Hematopoietic multipotent progenitor cell treated with erythropoietin and hydrocortisone succinate and interleukin-3 and kit ligand, for 15 days (in vitro differentiated cells): Measurements from ENCODE around the gene GPR45.

ENCODE experiments used
- DNase-seq: peaks from one replicate; pipeline ENCODE4 v3.0.0-alpha.2; 2015; ENCODE audit warnings: low spot score

GPR45 gene

GRCh38 chr2:105254531-105255210 is 13.1 kb downstream of the GPR45 start:
- no peak for DNase-seq

DNA sequence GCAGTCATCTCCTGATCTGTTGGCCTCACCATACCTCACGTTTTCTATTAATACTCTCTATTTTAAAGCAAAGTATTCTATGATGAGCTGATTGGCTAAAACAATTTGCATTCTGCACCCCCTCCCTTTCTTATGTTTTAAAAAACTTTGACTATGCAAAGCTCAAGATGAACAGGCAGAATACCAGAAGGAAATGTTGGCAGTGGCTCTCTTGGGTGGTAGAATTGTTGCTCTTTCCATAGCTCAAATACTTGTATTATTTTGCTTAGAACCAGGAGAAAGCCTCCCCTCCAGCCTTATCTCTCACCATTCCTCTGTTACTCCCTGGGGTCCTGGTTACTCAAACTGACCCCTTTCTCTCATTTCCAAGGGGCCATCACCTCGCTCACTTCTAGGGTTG is 14.4 kb downstream of the GPR45 start:
- no peak for DNase-seq

DNA sequence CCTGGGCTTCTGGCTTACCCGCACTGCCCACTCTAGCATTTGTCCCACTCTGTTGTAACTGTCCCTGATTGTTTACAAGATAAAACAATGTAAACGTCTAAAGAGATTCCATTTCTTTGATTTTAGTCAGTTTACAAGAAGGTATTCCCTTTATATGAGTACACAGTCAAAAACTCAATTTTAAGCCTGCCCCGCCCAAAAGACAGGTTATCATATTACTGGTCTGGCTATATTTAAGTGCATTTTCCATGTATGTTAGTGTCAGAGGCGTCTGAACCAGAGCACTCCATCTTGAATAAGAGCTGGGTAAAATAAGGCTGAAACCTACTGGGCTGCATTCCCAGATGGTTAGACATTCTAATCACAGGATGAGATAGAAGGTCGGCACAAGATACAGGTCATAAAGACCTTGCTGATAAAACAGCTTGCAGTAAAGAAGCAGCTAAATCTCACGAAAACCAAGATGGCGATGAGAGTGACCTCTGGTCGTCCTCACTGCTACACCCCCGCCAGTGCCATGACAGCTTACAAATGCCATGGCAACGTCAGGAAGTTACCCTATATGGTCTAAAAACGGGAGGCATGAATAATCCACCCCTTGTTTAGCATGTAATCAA is 15.0 kb downstream of the GPR45 start:
- DNase-seq = no peak

DNA sequence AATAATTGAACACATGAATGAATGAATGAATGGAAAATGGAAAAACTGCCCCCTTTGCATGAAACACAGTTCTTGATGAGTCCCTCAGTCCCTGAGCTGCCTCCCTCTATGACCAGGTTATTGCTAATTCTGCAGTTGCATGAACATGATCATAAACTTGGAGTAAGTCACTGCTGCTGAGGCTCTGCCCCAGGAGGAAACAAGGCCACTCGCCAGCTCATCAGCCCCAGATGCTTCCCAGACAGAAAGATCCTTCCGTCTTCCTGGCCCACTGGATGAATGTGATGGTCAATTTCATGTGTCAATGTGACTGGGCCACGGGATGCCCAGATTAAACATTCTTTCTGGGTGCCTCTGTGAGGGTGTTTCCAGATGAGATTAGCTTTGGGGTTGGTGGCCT is 16.4 kb downstream of the GPR45 start:
- no peak for DNase-seq

- no peak for DNase-seq
These were observed 17.4 kb downstream of the GPR45 start for GRCh38 chr2:105258835-105259350.

DNA sequence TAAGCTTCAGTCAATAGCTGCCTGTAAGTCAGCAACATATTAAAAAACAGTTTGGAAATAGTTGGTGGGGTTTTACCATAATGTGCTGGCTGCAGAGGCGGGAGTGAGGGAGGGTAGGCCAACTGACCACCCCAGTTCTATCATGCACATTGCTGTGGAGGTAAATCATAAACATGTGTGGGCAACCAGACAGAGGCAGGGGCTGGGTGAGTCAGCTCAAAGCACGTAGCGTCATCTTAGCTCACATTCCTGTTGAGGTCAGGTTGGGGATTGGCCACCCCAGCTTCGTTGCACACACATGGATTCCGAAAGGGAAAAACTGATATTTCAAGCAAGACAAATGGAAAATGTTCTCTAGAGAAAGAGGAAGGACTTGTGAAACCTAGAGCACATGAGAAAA is 19.5 kb downstream of the GPR45 start:
- DNase-seq = no peak

DNA sequence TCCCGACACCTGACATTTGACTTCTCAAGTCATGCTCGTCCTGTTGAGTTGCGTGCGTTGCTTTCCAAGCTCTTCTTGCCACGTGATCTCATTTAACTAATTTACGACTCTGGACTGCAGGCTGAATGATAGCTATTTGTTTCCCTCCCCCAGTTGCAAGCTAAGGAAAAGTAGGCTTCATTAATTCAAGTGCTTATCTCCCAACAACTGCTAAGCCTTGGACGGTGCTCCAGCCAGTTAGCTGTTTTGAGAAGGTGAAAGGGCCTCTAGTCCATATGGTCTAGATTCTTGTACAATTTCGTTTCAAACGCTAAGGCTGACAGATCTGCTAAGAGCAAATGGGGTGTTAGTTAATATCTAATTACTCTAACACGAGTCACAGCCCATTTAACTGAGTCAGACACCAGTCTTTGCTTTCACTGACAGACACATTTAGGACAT is 21.1 kb downstream of the GPR45 start:
- DNase-seq = no peak

GRCh38 chr2:105269426-105269825 is 27.9 kb downstream of the GPR45 start:
- no peak for DNase-seq

DNA sequence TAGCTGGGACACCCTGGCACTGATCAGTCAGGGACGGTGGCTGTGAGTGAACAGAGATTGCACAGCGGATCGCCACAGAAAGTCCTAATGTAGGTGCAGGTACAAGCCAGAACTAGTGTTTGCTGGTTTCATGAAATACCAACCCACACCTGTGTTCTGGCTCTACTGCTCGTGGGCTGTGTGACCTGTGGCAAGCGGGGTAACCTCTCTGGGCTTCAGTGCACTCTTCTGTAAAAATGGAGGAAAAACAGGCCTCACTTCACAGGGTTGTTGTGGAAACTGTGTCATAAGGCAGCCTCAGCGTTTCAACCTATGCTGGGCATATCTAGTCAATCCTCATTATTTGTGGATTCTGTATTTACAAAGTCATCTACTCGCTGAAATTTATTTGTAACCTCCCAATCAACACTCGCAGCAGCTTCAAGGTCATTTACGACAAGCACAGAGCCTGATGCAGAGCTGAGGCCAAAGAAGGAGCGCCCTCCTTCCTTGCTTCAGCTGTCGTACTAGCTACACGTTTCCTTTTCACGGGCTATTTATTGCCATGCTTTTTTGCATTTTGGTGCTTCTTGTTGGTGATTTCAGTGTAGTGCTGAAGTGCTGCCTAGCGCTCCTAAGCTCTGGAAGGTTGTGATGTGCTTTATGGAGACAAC is 30.0 kb downstream of the GPR45 start:
- no peak for DNase-seq

- no peak for DNase-seq
These were observed 30.6 kb downstream of the GPR45 start for GRCh38 chr2:105272176-105272575.

DNA sequence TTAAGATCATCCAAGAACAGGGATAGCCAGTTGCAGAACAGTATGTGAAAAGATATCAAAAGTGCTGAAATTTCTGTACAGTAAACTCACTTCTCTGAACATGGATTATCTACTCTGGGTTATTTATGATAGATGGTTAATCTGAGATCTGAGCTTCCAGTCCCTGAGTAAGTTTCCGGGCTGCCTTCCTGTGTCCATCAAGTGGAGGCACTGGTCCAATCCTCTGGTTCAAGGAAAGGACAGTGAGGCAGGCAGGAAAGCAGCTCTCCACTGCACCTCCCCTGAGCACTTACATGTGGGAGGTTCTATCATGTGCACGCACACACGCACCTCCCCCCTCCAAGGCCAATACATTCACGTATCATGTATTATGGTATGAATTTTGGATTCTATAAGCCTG is 32.5 kb downstream of the GPR45 start:
- DNase-seq = no peak

DNA sequence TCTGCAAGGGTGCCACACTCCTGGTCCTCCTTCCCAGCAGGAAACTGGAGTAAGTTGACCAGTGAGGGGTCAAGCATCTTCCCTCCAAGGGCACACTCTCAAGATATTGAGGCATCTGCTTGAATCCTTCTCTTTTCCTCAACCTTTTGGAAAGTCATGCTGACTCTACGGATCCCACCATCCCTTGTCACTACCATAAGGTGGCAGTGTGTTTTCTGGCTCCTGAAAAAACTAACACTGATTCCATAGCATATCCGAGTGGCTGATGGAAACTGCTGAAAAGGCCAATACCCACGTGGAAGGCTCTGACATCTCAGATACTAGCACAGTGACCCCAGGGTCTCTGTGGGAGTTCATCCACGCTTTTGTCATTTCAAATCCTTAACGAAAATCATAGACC is 37.1 kb downstream of the GPR45 start:
- no peak for DNase-seq

DNA sequence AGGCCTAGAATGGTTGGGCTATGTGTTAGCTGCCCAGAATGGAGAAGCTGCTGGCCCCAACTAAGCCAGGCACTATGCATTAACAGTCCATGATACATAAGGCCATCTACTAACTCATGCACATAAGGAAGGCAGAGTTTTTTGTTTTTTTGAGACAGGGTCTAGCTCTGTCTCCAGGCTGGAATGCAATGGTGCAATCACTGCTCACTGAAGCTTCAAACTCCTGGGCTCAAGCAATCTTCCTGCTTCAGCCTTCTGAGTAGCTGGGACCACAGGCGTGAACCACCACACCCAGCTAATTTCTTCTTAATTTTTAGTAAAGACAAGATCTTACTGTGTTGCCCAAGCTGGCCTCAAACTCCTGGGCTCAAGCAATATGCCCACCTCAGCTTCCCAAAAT is 37.6 kb downstream of the GPR45 start:
- no peak for DNase-seq

GRCh38 chr2:105280281-105280680 is 38.7 kb downstream of the GPR45 start:
- no peak for DNase-seq

- no peak for DNase-seq
These were observed 42.0 kb downstream of the GPR45 start for GRCh38 chr2:105283532-105283931.

GRCh38 chr2:105287692-105288091 is 46.1 kb downstream of the GPR45 start:
- peak; percentile 52 for DNase-seq

DNA sequence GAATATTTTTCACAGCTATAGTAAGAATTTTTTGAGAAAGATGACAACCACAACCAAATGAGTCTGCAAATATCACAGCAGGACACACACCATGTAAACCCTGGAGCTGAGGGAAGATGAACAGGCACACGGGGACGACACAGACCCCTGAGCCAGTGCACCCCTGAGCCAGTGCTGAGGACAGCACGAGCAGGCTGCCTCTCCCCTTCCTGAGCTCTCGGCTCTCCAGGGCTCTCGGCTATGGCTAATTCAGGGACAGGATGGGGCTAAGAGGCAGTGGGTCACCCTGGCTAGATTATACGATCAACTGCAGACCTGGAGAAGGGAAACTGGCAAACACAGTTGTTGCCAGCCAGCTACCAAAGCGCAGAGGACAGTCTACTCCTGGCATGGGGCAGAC is 46.6 kb downstream of the GPR45 start:
- DNase-seq = no peak

- DNase-seq = no peak
These were observed 49.6 kb downstream of the GPR45 start for GRCh38 chr2:105290981-105291660.

DNA sequence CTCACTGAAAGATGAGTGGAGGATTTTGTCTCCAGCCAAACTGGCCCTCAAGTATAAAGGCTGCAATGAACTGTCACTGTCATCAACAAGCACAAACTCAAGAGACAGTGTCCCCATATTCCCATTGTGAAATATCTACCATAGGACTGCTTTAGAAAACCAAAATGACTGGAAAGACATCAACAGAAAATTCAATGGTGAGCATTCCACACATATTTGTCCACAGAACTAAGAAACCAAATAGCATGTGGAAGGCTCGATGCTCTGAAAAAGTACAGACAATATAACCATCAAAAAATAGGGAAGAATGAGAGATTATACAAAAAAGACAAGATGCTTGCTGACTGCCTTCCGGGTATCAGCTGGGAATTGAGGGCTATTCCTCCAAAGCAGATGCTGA is 50.4 kb downstream of the GPR45 start:
- DNase-seq = no peak
